PFSK-1 (cell line): ENCODE results near the gene XRRA1.

Experiments
- FOXP2 ChIP-seq: optimal IDR thresholded peaks from 2 replicates; pipeline ENCODE3; 2011; ENCODE audit warnings: borderline replicate concordance, control low read depth, inconsistent platforms; ENCODE audit not compliant: insufficient read depth; ENCODE audit errors: extremely low read length, extremely low read depth
- POLR2AphosphoS5 ChIP-seq: IDR thresholded peaks from 2 replicates; pipeline ENCODE4 v1.6.1; 2012; ENCODE audit warnings: low read depth, mild to moderate bottlenecking, control low read depth, low read length, moderate library complexity
- SIN3A ChIP-seq: IDR thresholded peaks from 2 replicates; pipeline ENCODE4 v1.6.1; 2012; ENCODE audit warnings: mild to moderate bottlenecking, low read length, moderate library complexity, borderline replicate concordance; ENCODE audit not compliant: insufficient read depth
- TAF1 ChIP-seq: IDR thresholded peaks from 2 replicates; pipeline ENCODE4 v1.6.1; 2012; ENCODE audit warnings: low read length, control low read depth, borderline replicate concordance; ENCODE audit not compliant: insufficient read depth
- TF ChIP-seq, protein P1 (sequence below), 2 experiments: IDR thresholded peaks; 2 replicates each; pipeline versions ENCODE4 v1.6.1 to v1.8.0; 2011 to 2012; ENCODE audit warnings: low read depth in 2 of 2, low read length in 2 of 2, control low read depth in 1 of 2, inconsistent platforms in 1 of 2, mild to moderate bottlenecking in 1 of 2, moderate library complexity in 1 of 2; ENCODE audit not compliant: insufficient read depth in 1 of 2

The XRRA1 gene

DNA sequence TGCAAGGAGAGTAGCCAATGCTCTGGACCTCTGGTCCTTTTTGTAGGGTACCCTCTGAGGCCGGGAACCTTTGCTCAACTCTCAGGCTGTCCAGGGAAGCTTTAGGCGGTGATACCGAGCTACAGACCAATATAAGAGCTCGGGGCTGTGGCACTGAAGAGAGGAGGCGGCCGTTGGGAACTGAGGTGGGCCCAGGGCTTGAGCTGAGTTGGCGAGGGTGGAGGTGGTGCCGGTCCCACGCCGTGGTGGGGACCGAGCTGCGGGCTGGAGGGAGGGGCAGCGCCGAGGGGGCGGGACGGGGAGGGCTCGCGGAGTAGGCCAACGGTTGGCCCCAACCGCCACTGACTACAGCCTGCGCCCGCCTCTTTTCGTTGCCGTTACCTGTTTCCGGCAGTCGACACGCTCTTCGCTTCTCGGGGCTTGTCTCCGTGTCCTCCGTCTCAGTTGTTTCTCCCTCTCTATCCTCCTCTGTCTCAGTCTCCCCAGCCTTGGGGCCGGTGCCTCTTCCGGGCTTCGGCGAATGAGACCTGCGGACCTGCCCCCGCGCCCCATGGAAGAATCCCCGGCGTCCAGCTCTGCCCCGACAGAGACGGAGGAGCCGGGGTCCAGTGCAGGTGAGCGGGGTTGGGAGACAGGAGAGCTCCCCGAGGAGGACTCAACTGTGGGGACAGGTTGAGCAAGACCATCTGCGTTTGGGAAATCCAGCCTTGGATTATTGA is 39.8 kb upstream of the XRRA1 start, which contains the start of gene NEU3:
TSS of gene NEU3 (plus strand) at position 393 of the 719 bp plus-strand sequence. CDS start at position 521, 128 bp downstream.
- TF ChIP-seq POLR2AphosphoS5 (peak; percentile 92), TAF1 (peak; percentile 82; the same call in 1 of the 2 replicates), FOXP2 (no peak)
- TF ChIP-seq, protein P1, sequence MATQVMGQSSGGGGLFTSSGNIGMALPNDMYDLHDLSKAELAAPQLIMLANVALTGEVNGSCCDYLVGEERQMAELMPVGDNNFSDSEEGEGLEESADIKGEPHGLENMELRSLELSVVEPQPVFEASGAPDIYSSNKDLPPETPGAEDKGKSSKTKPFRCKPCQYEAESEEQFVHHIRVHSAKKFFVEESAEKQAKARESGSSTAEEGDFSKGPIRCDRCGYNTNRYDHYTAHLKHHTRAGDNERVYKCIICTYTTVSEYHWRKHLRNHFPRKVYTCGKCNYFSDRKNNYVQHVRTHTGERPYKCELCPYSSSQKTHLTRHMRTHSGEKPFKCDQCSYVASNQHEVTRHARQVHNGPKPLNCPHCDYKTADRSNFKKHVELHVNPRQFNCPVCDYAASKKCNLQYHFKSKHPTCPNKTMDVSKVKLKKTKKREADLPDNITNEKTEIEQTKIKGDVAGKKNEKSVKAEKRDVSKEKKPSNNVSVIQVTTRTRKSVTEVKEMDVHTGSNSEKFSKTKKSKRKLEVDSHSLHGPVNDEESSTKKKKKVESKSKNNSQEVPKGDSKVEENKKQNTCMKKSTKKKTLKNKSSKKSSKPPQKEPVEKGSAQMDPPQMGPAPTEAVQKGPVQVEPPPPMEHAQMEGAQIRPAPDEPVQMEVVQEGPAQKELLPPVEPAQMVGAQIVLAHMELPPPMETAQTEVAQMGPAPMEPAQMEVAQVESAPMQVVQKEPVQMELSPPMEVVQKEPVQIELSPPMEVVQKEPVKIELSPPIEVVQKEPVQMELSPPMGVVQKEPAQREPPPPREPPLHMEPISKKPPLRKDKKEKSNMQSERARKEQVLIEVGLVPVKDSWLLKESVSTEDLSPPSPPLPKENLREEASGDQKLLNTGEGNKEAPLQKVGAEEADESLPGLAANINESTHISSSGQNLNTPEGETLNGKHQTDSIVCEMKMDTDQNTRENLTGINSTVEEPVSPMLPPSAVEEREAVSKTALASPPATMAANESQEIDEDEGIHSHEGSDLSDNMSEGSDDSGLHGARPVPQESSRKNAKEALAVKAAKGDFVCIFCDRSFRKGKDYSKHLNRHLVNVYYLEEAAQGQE (IDR thresholded peaks at IDR 0.05; ENCODE audit: insufficient read depth in 1 of 2, low read depth in 2 of 2, low read length in 2 of 2) = peak in 1 of 2 experiments; percentile 58; a peak in 1 of 4 replicates

DNA sequence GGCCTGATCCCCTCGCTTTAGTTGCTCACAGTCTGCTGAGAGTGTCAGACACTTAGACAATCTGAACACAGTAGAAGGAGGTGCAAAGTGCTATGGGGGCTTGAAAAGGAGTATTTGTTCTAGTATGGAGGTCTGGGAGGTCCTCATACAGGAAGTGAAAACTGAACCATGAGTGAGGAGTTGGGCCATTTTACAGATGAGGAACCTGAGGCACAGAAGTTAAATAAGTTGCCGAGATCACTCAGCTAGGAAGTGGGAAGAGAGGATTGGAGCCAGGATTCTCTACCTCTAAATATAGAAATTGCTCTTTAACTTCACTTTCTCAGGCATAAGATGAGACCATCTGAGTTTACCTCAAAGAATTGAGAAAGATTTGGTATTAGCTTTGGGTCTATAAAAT is 35.8 kb upstream of the XRRA1 start:
- TF ChIP-seq, protein P1 (IDR thresholded peaks at IDR 0.05; ENCODE audit: insufficient read depth in 1 of 2, low read depth in 2 of 2, low read length in 2 of 2) = no peak

DNA sequence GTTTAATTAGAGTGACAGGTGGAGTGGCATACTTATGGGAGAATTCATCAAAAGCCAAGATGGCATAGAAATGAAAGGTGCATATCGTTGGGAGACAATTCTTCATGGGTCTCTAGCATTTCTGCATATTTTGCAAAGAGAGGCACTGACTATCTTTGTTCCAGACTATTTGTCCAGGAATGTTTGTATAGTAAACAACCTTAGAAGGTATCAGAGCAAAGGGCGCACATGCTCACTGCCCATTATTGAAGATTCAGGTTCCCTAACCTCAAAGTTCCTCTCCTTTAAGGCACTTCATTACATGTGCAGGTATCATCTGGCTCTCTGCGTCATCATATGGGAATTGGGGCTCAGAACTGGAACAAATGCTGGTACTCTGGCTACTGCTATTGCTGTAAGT is 35.2 kb upstream of the XRRA1 start:
- TF ChIP-seq POLR2AphosphoS5 = no peak
- TF ChIP-seq, protein P1 (IDR thresholded peaks at IDR 0.05; ENCODE audit: insufficient read depth in 1 of 2, low read depth in 2 of 2, low read length in 2 of 2) = no peak
- no peak for TF ChIP-seq FOXP2
- no peak for TF ChIP-seq TAF1
- TF ChIP-seq SIN3A = no peak

DNA sequence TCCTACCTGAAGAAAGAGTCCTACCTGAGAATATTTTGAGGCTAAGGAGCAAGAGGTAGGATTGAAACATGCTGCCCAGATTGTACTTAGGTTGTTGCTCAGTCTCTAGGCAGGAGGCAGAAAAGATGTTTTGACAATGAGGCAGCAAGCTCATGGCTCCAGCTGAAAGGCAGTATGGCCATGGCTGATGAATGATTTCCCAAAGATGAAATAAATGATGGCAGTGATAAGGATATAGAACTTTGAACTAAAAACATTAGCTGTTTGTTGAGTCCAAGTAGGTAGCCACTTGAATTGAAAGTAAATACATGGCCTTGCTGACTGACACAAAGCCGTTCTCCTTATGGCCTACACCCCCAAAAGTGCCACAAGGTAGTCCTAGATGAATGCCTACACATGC is 33.0 kb upstream of the XRRA1 start:
- TF ChIP-seq, protein P1 (IDR thresholded peaks at IDR 0.05; ENCODE audit: insufficient read depth in 1 of 2, low read depth in 2 of 2, low read length in 2 of 2) = no peak
- no peak for TF ChIP-seq TAF1
- no peak for TF ChIP-seq FOXP2
- TF ChIP-seq POLR2AphosphoS5 = no peak
- no peak for TF ChIP-seq SIN3A

DNA sequence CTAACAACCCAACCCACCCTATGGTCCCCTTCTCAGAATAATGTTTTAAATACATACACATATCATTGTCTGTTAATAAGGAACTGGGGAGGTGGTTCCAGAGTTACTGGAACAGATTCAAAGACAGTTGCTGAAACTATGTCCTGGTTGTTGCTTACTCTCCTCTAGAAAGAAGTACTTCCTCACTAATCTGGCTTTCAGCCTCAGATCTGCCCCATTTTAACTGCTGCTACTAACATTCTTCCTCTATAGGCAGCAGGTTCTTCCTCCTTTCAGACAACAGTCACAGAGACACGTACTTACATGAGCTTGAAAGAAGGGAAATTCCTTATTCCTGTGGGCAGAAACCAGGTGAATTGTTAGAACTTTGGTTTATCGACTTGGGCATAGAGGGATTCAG is 31.7 kb upstream of the XRRA1 start:
- TF ChIP-seq TAF1 (no peak), POLR2AphosphoS5 (no peak), SIN3A (no peak), FOXP2 (no peak)
- TF ChIP-seq, protein P1 (IDR thresholded peaks at IDR 0.05; ENCODE audit: insufficient read depth in 1 of 2, low read depth in 2 of 2, low read length in 2 of 2) = no peak
